Osteoblast (primary cell): ENCODE measurements around the gene CELF1. TPM values are rescaled to one million over a fixed set of nuclear protein-coding genes. Genes with fewer than 3 reads are reported as not detected.

ENCODE experiments used
- DNase-seq: peaks from one replicate; pipeline ENCODE4 v3.0.0; 2011; ENCODE audit warnings: low spot score, mixed read lengths; ENCODE audit not compliant: insufficient read length; ENCODE audit errors: missing footprints
- H2AFZ ChIP-seq: 2 replicates; pipeline ENCODE4 v1.6.0; 2011; ENCODE audit warnings: mild to moderate bottlenecking, low read length
- H3K27ac ChIP-seq: 2 replicates; pipeline ENCODE4 v1.5.1; 2011; ENCODE audit warnings: mild to moderate bottlenecking, low read depth, low read length, moderate library complexity
- H3K27me3 ChIP-seq: 2 replicates; pipeline ENCODE4 v1.6.0; 2012; ENCODE audit warnings: mild to moderate bottlenecking, control low read depth, inconsistent platforms, low read length, moderate library complexity; ENCODE audit not compliant: insufficient read depth
- H3K36me3 ChIP-seq: 2 replicates; pipeline ENCODE4 v1.5.1; 2011; ENCODE audit warnings: mild to moderate bottlenecking, low read length, control low read depth, moderate library complexity; ENCODE audit not compliant: insufficient read depth
- H3K4me1 ChIP-seq: 2 replicates; pipeline ENCODE4 v1.5.1; 2011; ENCODE audit warnings: mild to moderate bottlenecking, low read length, control low read depth, moderate library complexity; ENCODE audit not compliant: insufficient read depth
- H3K4me2 ChIP-seq: 2 replicates; pipeline ENCODE4 v1.6.0; 2011; ENCODE audit warnings: mild to moderate bottlenecking, low read length; ENCODE audit not compliant: insufficient read depth
- H3K4me3 ChIP-seq: fragments of 200-600 bp; sonication (generic); 3 replicates; pipeline ENCODE4 v1.5.1; 2012; ENCODE audit warnings: mild to moderate bottlenecking, low read length, inconsistent platforms; ENCODE audit not compliant: insufficient read depth
- H3K79me2 ChIP-seq: 2 replicates; pipeline ENCODE4 v1.6.0; 2012; ENCODE audit warnings: mild to moderate bottlenecking, low read length, control low read depth, inconsistent platforms; ENCODE audit not compliant: insufficient read depth
- H3K9me3 ChIP-seq: 2 replicates; pipeline ENCODE4 v1.5.1; 2011; ENCODE audit warnings: low read depth, low read length, control low read depth
- H4K20me1 ChIP-seq: 2 replicates; pipeline ENCODE4 v1.6.0; 2012; ENCODE audit warnings: mild to moderate bottlenecking, low read length, control low read depth; ENCODE audit not compliant: insufficient read depth
- CTCF ChIP-seq: IDR thresholded peaks from 2 replicates; pipeline ENCODE4 v1.5.1; 2011; ENCODE audit warnings: mild to moderate bottlenecking, low read depth, low read length, moderate library complexity; ENCODE audit errors: extremely low read depth
- total RNA-seq: library from RNA; depleted of rRNA; stranded (reverse); fragments of >200 nt; gene quantifications from 2 replicates; pipeline ENCODE4 v1.2.3, GENCODE V29; 2012

Gene CELF1
- total RNA-seq, 1 donor = 148 TPM

DNA sequence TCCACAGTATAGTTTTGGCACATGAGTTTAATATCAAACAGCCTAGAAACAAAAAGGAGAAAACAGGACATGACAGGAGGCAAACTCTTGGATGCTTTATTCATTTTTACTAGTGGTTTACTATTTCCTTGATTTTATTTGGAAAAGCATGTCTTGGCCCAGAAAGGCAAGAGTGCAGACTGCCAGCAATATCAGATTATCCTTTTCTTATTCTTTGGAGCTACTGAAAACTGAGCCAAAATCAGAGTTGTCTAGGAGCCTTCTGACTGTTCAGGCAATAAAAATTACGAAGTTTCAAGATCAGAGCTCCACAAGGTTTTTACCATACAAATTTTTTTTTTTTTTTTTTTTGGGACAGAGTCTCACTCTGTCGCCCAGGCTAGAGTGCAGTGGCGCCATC lies 16.0 kb downstream of the CELF1 start:
- Histone ChIP-seq H3K4me1 (peaks cover 55% of the 10 kb centered on the region), H4K20me1 (peaks cover 64% of the 10 kb centered on the region)
- TF ChIP-seq CTCF = no peak

GRCh38 chr11:47534704-47535251 lies 18.2 kb downstream of the CELF1 start:
- Histone ChIP-seq H3K79me2 (peaks cover 97% of the 10 kb centered on the region), H3K27ac (peak overlapping the region; percentile 77), H3K36me3 (peaks cover 4% of the 10 kb centered on the region), H2AFZ (no peak overlapping the region), H3K4me1 (peaks cover 44% of the 10 kb centered on the region), H4K20me1 (peaks cover 60% of the 10 kb centered on the region), H3K4me3 (no peak overlapping the region), H3K27me3 (no peaks in the 10 kb centered on the region), H3K4me2 (no peak overlapping the region), H3K9me3 (no peaks in the 10 kb centered on the region)
- no peak for TF ChIP-seq CTCF
- DNase-seq = no peak

More for the DNA sequence above, 16.0 kb downstream of the CELF1 start:
- Histone ChIP-seq H3K27ac (no peak overlapping the region), H3K9me3 (no peaks in the 10 kb centered on the region), H3K79me2 (peaks cover 95% of the 10 kb centered on the region), H3K36me3 (peaks cover 4% of the 10 kb centered on the region), H3K27me3 (no peaks in the 10 kb centered on the region), H3K4me3 (no peak overlapping the region), H3K4me2 (no peak overlapping the region), H2AFZ (no peak overlapping the region)
- no peak for DNase-seq

DNA sequence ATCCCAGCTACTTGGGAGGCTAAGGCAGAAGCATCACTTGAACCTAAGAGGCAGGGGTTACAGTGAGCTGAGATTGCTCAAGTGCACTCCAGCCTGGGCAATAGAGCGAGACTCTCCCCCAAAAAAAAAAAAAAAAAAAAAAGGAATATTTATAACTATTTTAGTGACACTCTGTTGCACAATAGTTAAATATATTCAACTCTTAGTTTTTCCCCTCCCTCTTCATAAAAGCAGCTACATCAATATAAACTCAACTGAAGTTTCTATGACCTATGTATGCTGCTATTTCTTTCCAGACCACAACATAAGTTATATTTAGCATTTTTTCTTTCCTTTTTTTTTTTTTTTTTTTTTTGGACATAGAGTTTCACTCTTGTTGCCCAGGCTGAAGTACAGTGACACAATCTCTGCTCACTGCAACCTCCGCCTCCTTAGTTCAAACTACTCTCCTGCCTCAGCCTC lies 19.2 kb downstream of the CELF1 start:
- peak; percentile 73 for DNase-seq
- Histone ChIP-seq H4K20me1 (peaks cover 56% of the 10 kb centered on the region), H3K9me3 (no peaks in the 10 kb centered on the region), H3K36me3 (peaks cover 4% of the 10 kb centered on the region), H3K4me1 (peaks cover 34% of the 10 kb centered on the region), H3K27me3 (no peaks in the 10 kb centered on the region), H3K4me3 (no peak overlapping the region), H3K79me2 (peaks cover 97% of the 10 kb centered on the region), H2AFZ (no peak overlapping the region), H3K27ac (peak overlapping the region; percentile 77), H3K4me2 (peak overlapping the region; percentile 36)
- TF ChIP-seq CTCF = no peak

- H3K4me2 ChIP-seq = peak overlapping the region; percentile 59
- H3K27ac ChIP-seq = peak overlapping the region; percentile 77
- peaks cover 51% of the 10 kb centered on the region for H4K20me1 ChIP-seq
These were observed 20.2 kb downstream of the CELF1 start for GRCh38 chr11:47532597-47533213.

More at GRCh38 chr11:47532597-47533213, 20.2 kb downstream of the CELF1 start:
- H3K9me3 ChIP-seq = no peaks in the 10 kb centered on the region
- H3K36me3 ChIP-seq = peaks cover 4% of the 10 kb centered on the region
- DNase-seq = peak; percentile 29
- H3K4me1 ChIP-seq = peaks cover 32% of the 10 kb centered on the region
- no peak overlapping the region for H2AFZ ChIP-seq
- H3K4me3 ChIP-seq = peak overlapping the region; percentile 4
- no peak for TF ChIP-seq CTCF
- H3K79me2 ChIP-seq = peaks cover 98% of the 10 kb centered on the region
- H3K27me3 ChIP-seq = no peaks in the 10 kb centered on the region
